ENCODE results near the gene FGF22. TPM values are rescaled to one million over a fixed set of nuclear protein-coding genes. Genes with fewer than 3 reads are reported as not detected.
"Not testable (repeated sequence)": the region's sequence is repeated elsewhere in the genome, so short reads cannot be mapped to it uniquely, and the experiment has no call there.

FGF22 gene
- total RNA-seq, 1 experiment from 2014 or later, result not detected

DNA sequence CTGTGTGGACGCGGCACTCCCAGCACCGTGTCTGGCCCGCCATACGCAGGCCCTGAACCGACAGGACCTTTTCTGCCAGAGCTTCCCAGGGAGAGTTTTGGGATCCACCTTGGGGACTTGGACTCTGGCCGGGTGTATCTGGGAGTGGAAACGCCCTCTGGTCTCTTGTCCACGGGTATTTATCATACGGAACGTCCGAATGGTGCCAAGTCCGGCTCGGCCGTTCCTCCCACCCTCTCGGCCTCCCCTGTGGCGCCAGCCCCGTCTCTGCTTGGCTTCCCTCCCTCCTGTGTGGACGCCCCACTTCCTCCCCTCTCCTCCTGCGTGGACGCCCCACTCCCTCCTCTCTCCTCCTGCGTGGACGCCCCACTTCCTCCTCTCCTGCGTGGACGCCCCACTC lies 37.9 kb upstream of the FGF22 start:
- TF ChIP-seq, protein P1, sequence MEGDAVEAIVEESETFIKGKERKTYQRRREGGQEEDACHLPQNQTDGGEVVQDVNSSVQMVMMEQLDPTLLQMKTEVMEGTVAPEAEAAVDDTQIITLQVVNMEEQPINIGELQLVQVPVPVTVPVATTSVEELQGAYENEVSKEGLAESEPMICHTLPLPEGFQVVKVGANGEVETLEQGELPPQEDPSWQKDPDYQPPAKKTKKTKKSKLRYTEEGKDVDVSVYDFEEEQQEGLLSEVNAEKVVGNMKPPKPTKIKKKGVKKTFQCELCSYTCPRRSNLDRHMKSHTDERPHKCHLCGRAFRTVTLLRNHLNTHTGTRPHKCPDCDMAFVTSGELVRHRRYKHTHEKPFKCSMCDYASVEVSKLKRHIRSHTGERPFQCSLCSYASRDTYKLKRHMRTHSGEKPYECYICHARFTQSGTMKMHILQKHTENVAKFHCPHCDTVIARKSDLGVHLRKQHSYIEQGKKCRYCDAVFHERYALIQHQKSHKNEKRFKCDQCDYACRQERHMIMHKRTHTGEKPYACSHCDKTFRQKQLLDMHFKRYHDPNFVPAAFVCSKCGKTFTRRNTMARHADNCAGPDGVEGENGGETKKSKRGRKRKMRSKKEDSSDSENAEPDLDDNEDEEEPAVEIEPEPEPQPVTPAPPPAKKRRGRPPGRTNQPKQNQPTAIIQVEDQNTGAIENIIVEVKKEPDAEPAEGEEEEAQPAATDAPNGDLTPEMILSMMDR (IDR thresholded peaks at IDR 0.05; ENCODE audit: unreplicated experiment), result no peak
- no peak overlapping the region for H3K4me3 Mint-ChIP-seq (ENCODE audit: unreplicated experiment)
- no peak for DNase-seq (ENCODE audit: unreplicated experiment)
- H3K36me3 Mint-ChIP-seq (ENCODE audit: insufficient read depth, unreplicated experiment), result no peaks in the 10 kb centered on the region
- ChIA-PET CTCF (no interaction called here), POLR2A (no interaction called here)
- intact Hi-C loops (cut with micrococcal nuclease), result no loop called here
- no peak overlapping the region for H3K27ac Mint-ChIP-seq (ENCODE audit: low read depth, unreplicated experiment)
- no peaks in the 10 kb centered on the region for H3K4me1 Mint-ChIP-seq (ENCODE audit: insufficient read depth, unreplicated experiment)
- H3K9me3 Mint-ChIP-seq (ENCODE audit: unreplicated experiment), result no peaks in the 10 kb centered on the region
- H3K27me3 Mint-ChIP-seq (ENCODE audit: insufficient read depth, unreplicated experiment), result no peaks in the 10 kb centered on the region
- no TSS peak for BruUV-seq (replicated peaks)

DNA sequence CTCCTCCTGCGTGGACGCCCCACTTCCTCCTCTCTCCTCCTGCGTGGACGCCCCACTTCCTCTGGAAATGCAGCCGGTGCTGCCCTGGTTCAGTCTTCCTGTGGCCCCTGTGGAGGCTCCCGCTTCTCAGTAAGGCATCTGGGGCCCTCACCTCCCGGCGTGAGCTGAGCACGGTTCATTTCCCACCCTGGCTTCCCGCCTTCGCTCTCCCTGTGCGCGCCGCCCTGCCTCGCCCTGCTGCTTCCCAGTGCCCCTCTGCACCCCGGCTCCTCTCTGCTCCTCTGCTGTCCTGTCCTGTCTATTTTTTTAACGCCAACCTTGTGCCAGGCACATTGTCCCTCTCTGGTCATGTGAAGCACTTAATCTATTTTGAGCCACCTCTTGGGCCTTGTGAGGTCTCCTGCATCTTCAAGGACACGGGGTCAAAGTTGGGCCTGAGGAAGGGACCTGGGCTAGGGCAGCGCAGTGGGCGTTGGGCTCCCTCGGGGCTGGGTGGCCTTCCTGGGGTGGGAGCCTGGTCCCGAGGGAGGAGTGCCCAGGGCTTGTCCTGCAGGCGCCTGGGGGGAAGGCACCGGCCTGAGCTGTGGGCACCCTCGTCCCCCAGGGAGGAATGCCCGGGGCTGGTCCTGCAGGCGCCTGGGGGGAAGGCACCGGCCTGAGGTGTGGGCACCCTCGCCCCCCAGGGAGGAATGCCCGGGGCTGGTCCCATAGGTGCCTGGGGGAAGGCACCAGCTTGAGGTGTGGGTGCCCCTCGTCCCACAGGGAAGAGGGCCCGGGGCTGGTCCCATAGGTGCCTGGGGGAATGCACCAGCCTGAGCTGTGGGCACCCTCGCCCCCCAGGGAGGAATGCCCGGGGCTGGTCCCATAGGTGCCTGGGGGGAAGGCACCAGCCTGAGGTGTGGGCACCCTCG lies 37.0 kb upstream of the FGF22 start:
- CTCF ChIA-PET, result no interaction called here
- no peaks in the 10 kb centered on the region for H3K27me3 Mint-ChIP-seq (ENCODE audit: insufficient read depth, unreplicated experiment)
- DNase-seq (ENCODE audit: unreplicated experiment), result no peak
- no peak overlapping the region for H3K27ac Mint-ChIP-seq (ENCODE audit: low read depth, unreplicated experiment)
- TF ChIP-seq, protein P1 (IDR thresholded peaks at IDR 0.05; ENCODE audit: unreplicated experiment), result no peak
- no peak overlapping the region for H3K4me3 Mint-ChIP-seq (ENCODE audit: unreplicated experiment)
- intact Hi-C loops (cut with micrococcal nuclease), result no loop called here
- no TSS peak for BruUV-seq (replicated peaks)
- H3K9me3 Mint-ChIP-seq (ENCODE audit: unreplicated experiment), result no peaks in the 10 kb centered on the region
- no peaks in the 10 kb centered on the region for H3K4me1 Mint-ChIP-seq (ENCODE audit: insufficient read depth, unreplicated experiment)
- POLR2A ChIA-PET, result no interaction called here
- no peaks in the 10 kb centered on the region for H3K36me3 Mint-ChIP-seq (ENCODE audit: insufficient read depth, unreplicated experiment)

DNA sequence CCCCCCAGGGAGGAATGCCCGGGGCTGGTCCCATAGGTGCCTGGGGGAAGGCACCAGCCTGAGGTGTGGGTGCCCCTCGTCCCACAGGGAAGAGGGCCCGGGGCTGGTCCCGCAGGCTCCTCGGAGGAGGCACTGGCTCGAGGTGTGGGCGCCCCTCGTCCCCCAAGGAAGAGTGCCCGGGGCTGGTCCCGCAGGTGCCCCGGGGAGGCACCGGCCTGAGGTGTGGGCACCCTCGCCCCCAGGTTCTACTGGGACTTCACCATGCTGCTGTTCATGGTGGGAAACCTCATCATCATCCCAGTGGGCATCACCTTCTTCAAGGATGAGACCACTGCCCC lies 36.4 kb upstream of the FGF22 start:
- POLR2A ChIA-PET; BruUV-seq (replicated peaks); intact Hi-C loops (cut with micrococcal nuclease); CTCF ChIA-PET; H3K4me3 Mint-ChIP-seq (ENCODE audit: unreplicated experiment); H3K9me3 Mint-ChIP-seq (ENCODE audit: unreplicated experiment); H3K4me1 Mint-ChIP-seq (ENCODE audit: insufficient read depth, unreplicated experiment); H3K27me3 Mint-ChIP-seq (ENCODE audit: insufficient read depth, unreplicated experiment); DNase-seq (ENCODE audit: unreplicated experiment); H3K36me3 Mint-ChIP-seq (ENCODE audit: insufficient read depth, unreplicated experiment); H3K27ac Mint-ChIP-seq (ENCODE audit: low read depth, unreplicated experiment): not testable (repeated sequence)

DNA sequence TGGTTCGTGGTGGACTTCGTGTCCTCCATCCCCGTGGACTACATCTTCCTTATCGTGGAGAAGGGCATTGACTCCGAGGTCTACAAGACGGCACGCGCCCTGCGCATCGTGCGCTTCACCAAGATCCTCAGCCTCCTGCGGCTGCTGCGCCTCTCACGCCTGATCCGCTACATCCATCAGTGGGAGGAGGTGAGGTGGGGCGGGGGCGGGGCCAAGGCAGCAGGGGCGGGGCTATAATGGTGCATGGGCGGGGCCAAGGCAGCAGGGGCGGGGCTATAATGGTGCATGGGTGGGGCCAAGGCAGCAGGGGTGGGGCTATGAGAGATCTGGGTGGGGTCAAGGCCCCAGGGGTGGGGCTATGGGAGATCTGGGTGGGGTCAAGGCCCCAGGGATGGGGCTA lies 35.9 kb upstream of the FGF22 start:
- H3K9me3 Mint-ChIP-seq (ENCODE audit: unreplicated experiment); H3K27ac Mint-ChIP-seq (ENCODE audit: low read depth, unreplicated experiment); H3K4me1 Mint-ChIP-seq (ENCODE audit: insufficient read depth, unreplicated experiment); POLR2A ChIA-PET; DNase-seq (ENCODE audit: unreplicated experiment); H3K36me3 Mint-ChIP-seq (ENCODE audit: insufficient read depth, unreplicated experiment); BruUV-seq (replicated peaks); intact Hi-C loops (cut with micrococcal nuclease); H3K27me3 Mint-ChIP-seq (ENCODE audit: insufficient read depth, unreplicated experiment); CTCF ChIA-PET; H3K4me3 Mint-ChIP-seq (ENCODE audit: unreplicated experiment): not testable (repeated sequence)

DNA sequence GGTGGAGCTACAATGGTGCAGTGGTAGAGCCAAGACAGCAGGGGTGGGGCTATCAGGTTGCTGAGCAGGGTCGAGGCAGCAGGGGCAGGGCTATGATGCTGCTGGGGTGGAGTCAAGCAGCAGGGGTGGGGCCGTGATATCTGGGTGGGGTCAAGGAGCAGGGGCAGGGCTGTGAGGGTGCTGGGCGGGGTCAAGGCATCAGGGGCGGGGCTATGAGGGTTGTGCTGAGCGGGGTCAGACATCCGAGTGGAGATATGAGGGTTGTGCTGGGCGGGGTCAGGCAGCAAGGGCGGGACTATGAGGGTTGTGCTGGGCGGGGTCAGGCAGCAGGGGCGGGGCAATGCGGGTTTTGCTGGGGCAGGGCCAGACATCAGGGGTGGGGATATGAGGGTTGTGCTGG lies 35.3 kb upstream of the FGF22 start:
- no peak overlapping the region for H3K27ac Mint-ChIP-seq (ENCODE audit: low read depth, unreplicated experiment)
- intact Hi-C loops (cut with micrococcal nuclease), result no loop called here
- H3K4me3 Mint-ChIP-seq (ENCODE audit: unreplicated experiment), result no peak overlapping the region
- no TSS peak for BruUV-seq (replicated peaks)
- TF ChIP-seq, protein P1 (IDR thresholded peaks at IDR 0.05; ENCODE audit: unreplicated experiment), result no peak
- POLR2A ChIA-PET, result no interaction called here
- CTCF ChIA-PET, result no interaction called here
- no peaks in the 10 kb centered on the region for H3K4me1 Mint-ChIP-seq (ENCODE audit: insufficient read depth, unreplicated experiment)
- H3K27me3 Mint-ChIP-seq (ENCODE audit: insufficient read depth, unreplicated experiment), result no peaks in the 10 kb centered on the region
- H3K36me3 Mint-ChIP-seq (ENCODE audit: insufficient read depth, unreplicated experiment), result no peaks in the 10 kb centered on the region
- DNase-seq (ENCODE audit: unreplicated experiment), result no peak
- no peaks in the 10 kb centered on the region for H3K9me3 Mint-ChIP-seq (ENCODE audit: unreplicated experiment)

DNA sequence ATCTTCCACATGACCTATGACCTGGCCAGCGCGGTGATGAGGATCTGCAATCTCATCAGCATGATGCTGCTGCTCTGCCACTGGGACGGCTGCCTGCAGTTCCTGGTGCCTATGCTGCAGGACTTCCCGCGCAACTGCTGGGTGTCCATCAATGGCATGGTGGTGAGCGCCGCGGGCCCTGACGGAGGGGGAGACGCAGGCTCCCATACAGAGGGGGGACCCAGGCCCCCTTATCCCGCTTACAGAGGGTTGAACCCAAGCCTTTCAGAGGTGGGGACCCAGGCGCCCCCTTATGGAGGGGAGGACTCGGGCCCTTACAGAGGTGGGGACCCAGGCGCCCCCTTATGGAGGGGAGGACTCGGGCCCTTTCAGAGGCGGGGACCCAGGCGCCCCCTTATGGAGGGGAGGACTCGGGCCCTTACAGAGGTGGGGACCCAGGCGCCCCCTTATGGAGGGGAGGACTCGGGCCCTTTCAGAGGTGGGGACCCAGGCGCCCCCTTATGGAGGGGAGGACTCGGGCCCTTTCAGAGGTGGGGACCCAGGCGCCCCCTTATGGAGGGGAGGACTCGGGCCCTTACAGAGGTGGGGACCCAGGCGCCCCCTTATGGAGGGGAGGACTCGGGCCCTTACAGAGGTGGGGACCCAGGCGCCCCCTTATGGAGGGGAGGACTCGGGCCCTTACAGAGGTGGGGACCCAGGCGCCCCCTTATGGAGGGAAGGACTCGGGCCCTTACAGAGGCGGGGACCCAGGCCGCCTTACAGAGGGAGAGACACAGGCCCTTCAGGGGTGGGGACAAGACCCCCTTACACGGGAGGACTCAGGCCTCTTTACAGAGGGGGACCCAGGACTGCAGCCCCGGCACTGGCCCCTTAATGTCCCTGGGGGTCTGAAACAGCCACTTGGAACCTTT lies 34.4 kb upstream of the FGF22 start:
- intact Hi-C loops (cut with micrococcal nuclease), result not testable (repeated sequence)

More for the DNA sequence above, 34.4 kb upstream of the FGF22 start:
- H3K36me3 Mint-ChIP-seq (ENCODE audit: insufficient read depth, unreplicated experiment); POLR2A ChIA-PET; DNase-seq (ENCODE audit: unreplicated experiment); CTCF ChIA-PET; H3K27me3 Mint-ChIP-seq (ENCODE audit: insufficient read depth, unreplicated experiment); H3K27ac Mint-ChIP-seq (ENCODE audit: low read depth, unreplicated experiment); H3K4me1 Mint-ChIP-seq (ENCODE audit: insufficient read depth, unreplicated experiment); H3K4me3 Mint-ChIP-seq (ENCODE audit: unreplicated experiment); H3K9me3 Mint-ChIP-seq (ENCODE audit: unreplicated experiment); BruUV-seq (replicated peaks): not testable (repeated sequence)

Measured in MCF 10A (cell line).